Right atrium auricular region (tissue), 2 donors: ENCODE results near the gene PCDHB8. TPM values are rescaled to one million over a fixed set of nuclear protein-coding genes. Genes with fewer than 3 reads are reported as not detected.
"Not testable (repeated sequence)": the region's sequence is repeated elsewhere in the genome, so short reads cannot be mapped to it uniquely, and the experiment has no call there.

Source experiments
- DNase-seq: peaks from one replicate; pipeline ENCODE4 v3.0.0-alpha.2; 2019; ENCODE audit warnings: low spot score
- H3K27ac ChIP-seq, 2 donors: fragments of 200-600 bp; sonication (generic); 1 replicate in 1 of 2; 2 replicates in 1 of 2; pipeline ENCODE4 v1.5.1; 2016 to 2019
- H3K27me3 ChIP-seq, 2 donors: fragments of 200-600 bp; sonication (generic); one replicate each; pipeline versions ENCODE4 v1.5.1 to v1.6.0; 2017 to 2019
- H3K36me3 ChIP-seq: fragments of 200-600 bp; sonication (generic); one replicate; pipeline ENCODE4 v1.5.1; 2016
- H3K4me1 ChIP-seq, 2 donors: fragments of 200-600 bp; sonication (generic); one replicate each; pipeline versions ENCODE4 v1.5.1 to v1.6.0; 2017 to 2019
- H3K4me3 ChIP-seq, 2 donors: fragments of 200-600 bp; sonication (generic); 1 replicate in 1 of 2; 2 replicates in 1 of 2; pipeline ENCODE4 v1.5.1; 2017 to 2019; ENCODE audit warnings: mild to moderate bottlenecking in 1 of 2, moderate library complexity in 1 of 2
- H3K9me3 ChIP-seq, 2 donors: fragments of 200-600 bp; sonication (generic); one replicate each; pipeline ENCODE4 v1.5.1; 2019
- total RNA-seq, 2 donors: library from RNA; depleted of rRNA; stranded (reverse); fragments of >200 nt; gene quantifications; one replicate each; pipeline ENCODE4 v1.1.0, GENCODE V29; 2016
- TF ChIP-seq, protein P1 (sequence below), 2 donors: fragments of 200-600 bp; sonication (generic); IDR thresholded peaks; one replicate each; pipeline ENCODE4 v1.5.1; 2019; ENCODE audit warnings: antibody characterized with exemption in 2 of 2

Gene PCDHB8
- total RNA-seq, 2 donors from 2014 or later, result 0.90 to 1.7 TPM

DNA sequence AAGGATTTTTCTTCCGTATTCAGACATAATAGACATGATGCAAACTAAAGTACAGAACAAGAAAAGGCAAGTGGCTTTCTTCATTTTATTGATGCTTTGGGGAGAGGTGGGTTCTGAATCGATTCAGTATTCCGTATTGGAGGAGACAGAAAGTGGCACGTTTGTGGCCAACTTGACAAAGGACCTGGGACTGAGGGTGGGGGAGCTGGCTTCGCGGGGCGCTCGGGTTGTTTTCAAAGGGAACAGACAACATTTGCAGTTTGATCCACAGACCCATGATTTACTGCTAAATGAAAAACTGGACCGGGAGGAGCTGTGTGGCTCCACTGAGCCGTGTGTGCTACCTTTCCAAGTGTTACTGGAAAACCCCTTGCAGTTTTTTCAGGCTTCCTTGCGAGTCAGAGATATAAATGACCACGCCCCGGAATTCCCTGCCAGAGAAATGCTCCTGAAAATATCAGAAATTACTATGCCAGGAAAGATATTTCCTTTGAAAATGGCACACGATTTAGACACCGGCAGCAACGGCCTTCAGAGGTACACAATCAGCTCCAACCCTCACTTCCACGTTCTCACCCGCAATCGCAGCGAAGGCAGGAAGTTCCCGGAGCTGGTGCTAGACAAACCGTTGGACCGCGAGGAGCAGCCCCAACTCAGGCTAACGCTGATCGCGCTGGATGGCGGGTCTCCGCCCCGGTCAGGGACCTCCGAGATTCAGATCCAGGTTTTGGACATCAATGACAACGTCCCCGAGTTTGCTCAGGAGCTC, 27.2 kb upstream of the PCDHB8 start:
- Histone ChIP-seq H3K36me3 (no peaks in the 10 kb centered on the region), H3K4me3 (no peak overlapping the region), H3K4me1 (no peaks in the 10 kb centered on the region), H3K27ac (no peak overlapping the region), H3K27me3 (no peaks in the 10 kb centered on the region), H3K9me3 (peaks cover 5 to 81% of the 10 kb centered on the region in 2 donors)
- TF ChIP-seq, protein P1, sequence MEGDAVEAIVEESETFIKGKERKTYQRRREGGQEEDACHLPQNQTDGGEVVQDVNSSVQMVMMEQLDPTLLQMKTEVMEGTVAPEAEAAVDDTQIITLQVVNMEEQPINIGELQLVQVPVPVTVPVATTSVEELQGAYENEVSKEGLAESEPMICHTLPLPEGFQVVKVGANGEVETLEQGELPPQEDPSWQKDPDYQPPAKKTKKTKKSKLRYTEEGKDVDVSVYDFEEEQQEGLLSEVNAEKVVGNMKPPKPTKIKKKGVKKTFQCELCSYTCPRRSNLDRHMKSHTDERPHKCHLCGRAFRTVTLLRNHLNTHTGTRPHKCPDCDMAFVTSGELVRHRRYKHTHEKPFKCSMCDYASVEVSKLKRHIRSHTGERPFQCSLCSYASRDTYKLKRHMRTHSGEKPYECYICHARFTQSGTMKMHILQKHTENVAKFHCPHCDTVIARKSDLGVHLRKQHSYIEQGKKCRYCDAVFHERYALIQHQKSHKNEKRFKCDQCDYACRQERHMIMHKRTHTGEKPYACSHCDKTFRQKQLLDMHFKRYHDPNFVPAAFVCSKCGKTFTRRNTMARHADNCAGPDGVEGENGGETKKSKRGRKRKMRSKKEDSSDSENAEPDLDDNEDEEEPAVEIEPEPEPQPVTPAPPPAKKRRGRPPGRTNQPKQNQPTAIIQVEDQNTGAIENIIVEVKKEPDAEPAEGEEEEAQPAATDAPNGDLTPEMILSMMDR (IDR thresholded peaks at IDR 0.05), result no peak
- DNase-seq, result no peak

DNA sequence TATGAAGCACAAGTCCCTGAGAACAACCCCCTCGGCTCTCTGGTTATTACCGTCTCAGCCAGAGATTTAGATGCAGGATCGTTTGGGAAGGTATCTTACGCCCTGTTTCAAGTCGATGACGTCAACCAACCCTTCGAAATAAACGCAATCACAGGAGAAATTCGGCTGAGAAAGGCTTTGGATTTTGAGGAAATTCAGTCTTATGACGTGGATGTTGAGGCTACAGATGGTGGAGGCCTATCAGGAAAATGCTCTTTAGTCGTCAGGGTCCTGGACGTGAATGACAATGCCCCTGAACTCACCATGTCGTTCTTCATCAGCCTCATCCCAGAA, 26.6 kb upstream of the PCDHB8 start:
- DNase-seq, result no peak
- H3K27ac ChIP-seq, result no peak overlapping the region
- H3K9me3 ChIP-seq, result peaks cover 5 to 86% of the 10 kb centered on the region in 2 donors
- H3K36me3 ChIP-seq, result no peaks in the 10 kb centered on the region
- no peaks in the 10 kb centered on the region for H3K27me3 ChIP-seq
- H3K4me3 ChIP-seq, result no peak overlapping the region
- H3K4me1 ChIP-seq, result no peaks in the 10 kb centered on the region
- TF ChIP-seq, protein P1 (IDR thresholded peaks at IDR 0.05), result no peak

DNA sequence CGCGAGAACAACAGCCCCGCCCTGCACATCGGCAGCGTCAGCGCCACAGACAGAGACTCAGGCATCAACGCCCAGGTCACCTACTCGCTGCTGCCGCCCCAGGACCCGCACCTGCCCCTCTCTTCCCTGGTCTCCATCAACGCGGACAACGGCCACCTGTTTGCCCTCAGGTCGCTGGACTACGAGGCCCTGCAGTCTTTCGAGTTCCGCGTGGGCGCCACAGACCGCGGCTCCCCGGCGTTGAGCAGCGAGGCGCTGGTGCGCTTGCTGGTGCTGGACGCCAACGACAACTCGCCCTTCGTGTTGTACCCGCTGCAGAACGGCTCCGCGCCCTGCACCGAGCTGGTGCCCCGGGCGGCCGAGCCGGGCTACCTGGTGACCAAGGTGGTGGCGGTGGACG, 26.0 kb upstream of the PCDHB8 start:
- H3K27me3 ChIP-seq, H3K4me1 ChIP-seq, H3K27ac ChIP-seq, H3K36me3 ChIP-seq, DNase-seq, H3K4me3 ChIP-seq: not testable (repeated sequence)
- peaks cover 5 to 91% of the 10 kb centered on the region in 2 donors for H3K9me3 ChIP-seq

DNA sequence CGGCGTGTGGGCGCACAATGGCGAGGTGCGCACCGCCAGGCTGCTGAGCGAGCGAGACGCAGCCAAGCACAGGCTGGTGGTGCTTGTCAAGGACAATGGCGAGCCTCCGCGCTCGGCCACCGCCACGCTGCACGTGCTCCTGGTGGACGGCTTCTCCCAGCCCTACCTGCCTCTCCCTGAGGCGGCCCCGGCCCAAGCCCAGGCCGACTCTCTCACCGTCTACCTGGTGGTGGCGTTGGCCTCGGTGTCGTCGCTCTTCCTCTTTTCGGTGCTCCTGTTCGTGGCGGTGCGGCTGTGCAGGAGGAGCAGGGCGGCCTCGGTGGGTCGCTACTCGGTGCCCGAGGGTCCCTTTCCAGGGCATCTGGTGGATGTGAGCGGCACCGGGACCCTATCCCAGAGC, 25.5 kb upstream of the PCDHB8 start:
- H3K36me3 ChIP-seq, H3K4me3 ChIP-seq, H3K27ac ChIP-seq, DNase-seq, H3K4me1 ChIP-seq, H3K27me3 ChIP-seq: not testable (repeated sequence)
- peaks cover 5 to 91% of the 10 kb centered on the region in 2 donors for H3K9me3 ChIP-seq

DNA sequence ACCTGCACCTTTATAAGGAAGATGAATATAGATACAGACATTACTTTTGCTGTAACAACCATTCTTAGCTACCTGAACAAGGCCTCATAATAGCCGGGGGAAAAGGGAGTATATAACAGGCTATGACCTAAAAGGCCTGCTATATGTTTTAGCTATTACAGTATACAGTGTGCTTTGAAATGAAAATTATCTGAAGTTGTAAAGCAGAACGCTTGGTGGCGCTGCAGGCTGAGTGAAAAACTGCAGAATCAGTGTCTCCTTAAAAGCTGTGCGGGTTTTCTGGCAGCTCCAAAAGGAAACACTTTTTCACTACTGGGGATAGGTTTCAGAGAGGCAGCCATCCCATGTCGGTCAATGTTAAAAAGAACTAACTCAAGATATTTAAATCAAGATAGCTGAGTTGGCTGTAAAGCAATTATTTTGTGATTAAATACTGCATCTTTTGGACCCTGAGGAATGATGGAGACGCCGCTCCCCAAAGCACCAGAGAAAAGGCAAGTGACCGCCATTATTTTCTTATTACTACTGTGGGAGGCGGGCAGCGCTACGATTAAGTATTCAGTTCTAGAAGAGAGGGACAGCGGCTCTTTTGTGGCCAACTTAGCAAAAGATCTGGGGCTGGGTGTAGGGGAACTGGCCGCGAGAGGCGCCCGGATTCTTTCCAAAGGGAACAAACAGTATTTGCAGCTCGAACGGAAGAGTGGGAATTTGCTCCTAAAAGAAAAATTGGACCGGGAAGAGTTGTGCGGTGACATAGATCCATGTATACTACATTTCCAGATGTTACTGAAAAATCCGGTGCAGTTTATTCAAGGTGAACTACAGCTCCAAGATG, 21.8 kb upstream of the PCDHB8 start:
- Histone ChIP-seq H3K36me3 (no peaks in the 10 kb centered on the region), H3K27me3 (no peaks in the 10 kb centered on the region), H3K27ac (no peak overlapping the region), H3K9me3 (peaks cover 0 to 73% of the 10 kb centered on the region in 2 donors), H3K4me1 (no peaks in the 10 kb centered on the region), H3K4me3 (no peak overlapping the region)
- no peak for DNase-seq
- TF ChIP-seq, protein P1 (IDR thresholded peaks at IDR 0.05), result no peak

DNA sequence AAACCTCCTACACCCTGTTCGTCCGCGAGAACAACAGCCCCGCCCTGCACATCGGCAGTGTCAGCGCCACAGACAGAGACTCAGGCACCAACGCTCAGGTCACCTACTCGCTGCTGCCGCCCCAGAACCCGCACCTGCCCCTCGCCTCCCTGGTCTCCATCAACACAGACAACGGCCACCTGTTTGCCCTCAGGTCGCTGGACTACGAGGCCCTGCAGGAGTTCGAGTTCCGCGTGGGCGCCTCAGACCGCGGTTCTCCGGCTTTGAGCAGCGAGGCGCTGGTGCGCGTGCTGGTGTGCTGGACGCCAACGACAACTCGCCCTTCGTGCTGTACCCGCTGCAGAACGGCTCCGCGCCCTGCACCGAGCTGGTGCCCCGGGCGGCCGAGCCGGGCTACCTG, 20.2 kb upstream of the PCDHB8 start:
- not testable (repeated sequence) for H3K27ac ChIP-seq, DNase-seq, H3K4me3 ChIP-seq, H3K36me3 ChIP-seq, H3K27me3 ChIP-seq, H3K4me1 ChIP-seq
- peaks cover 0 to 60% of the 10 kb centered on the region in 2 donors for H3K9me3 ChIP-seq

DNA sequence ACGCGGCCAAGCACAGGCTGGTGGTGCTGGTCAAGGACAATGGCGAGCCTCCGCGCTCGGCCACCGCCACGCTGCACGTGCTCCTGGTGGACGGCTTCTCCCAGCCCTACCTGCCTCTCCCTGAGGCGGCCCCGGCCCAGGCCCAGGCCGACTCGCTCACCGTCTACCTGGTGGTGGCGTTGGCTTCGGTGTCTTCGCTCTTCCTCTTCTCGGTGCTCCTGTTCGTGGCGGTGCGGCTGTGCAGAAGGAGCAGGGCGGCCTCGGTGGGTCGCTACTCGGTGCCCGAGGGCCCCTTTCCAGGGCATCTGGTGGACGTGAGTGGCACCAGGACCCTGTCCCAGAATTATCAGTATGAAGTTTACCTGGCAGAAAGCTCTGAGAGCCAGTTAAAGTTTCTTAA, 19.7 kb upstream of the PCDHB8 start:
- not testable (repeated sequence) for H3K36me3 ChIP-seq, H3K4me1 ChIP-seq, H3K27ac ChIP-seq, H3K27me3 ChIP-seq, DNase-seq, H3K4me3 ChIP-seq
- H3K9me3 ChIP-seq, result peaks cover 0 to 58% of the 10 kb centered on the region in 2 donors
